ENCODE measurements around the gene MICALL1.

Gene MICALL1

DNA sequence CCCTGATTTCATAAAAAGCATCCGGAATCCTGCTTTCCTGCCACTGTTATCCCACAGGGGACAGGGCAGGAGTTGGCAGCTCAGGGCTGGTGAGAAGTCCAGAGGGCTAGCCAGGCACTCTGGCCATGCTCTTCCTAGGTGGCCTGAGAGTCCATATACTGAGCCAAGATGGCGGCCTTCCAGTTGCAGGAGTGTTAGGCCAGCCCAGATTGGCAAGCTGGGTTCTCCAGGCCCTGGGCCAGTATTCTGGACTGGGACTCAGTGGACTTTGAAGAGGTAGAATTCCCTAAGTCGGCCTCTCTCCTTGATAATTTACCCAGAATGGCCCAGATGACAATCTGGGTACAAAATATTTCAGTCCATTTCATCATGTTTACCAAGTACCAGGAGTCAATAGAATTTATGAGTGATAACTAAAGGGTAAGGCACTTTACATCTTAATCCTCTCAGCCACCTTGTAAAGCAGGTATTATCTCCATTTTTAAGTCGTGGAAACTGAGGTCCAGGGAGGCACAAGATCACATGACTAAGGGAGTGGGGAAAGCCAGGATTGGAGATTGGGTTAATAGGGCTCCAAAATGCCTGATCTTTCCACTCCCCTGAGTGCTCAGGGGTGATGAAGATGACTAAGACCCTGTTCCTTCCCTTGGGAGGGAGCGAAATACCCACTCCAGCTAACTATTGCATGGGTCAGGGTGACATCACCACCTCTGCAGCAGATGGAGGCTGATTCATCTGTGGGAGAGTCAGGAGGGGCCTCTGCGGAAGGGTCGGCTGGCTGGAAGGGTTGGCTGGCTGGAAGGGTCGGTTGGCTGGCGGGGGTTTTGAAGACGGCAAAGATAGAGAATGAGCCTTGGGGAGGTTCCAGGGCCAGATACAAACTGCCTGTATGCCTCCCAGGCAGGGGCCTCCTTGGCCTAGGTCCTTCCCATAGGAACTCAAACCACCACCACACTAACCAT, 1.2 kb upstream of the MICALL1 start:
- no peak for DNase-seq (ENCODE audit: low read depth, low spot score)

- no peak for DNase-seq (ENCODE audit: low read depth, low spot score)
Observed at GRCh38 chr22:37906364-37907008, 389 bp downstream of the MICALL1 start.

- no peak for DNase-seq (ENCODE audit: low read depth, low spot score)
Observed at GRCh38 chr22:37907036-37907954, 1.2 kb downstream of the MICALL1 start.

DNA sequence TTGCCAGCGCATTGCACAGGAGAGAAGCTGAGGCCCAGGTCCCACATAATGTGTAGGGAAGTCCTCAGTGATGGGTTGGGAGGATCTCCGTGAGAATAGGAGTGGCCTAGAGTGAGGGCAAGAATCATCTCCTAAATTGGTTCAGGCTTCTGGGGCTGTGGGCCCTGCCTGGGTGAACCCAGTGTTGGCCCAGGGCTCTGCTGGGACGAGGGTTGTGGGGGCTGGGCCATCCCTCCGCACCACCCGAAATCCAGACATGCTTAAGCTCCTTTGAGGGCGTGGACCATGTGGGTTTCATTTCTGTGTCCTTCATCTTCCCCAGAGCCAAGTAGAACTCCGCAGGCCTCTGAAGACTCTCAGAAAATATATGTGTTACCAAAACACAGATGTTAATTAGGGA, 3.7 kb downstream of the MICALL1 start:
- no peak for DNase-seq (ENCODE audit: low read depth, low spot score)

- DNase-seq (ENCODE audit: low read depth, low spot score): no peak
Observed at GRCh38 chr22:37910890-37911672, 5.0 kb downstream of the MICALL1 start.

- no peak for DNase-seq (ENCODE audit: low read depth, low spot score)
Observed at GRCh38 chr22:37911697-37912096, 5.6 kb downstream of the MICALL1 start.

GRCh38 chr22:37912171-37912570, 6.1 kb downstream of the MICALL1 start:
- DNase-seq (ENCODE audit: low read depth, low spot score): no peak

- DNase-seq (ENCODE audit: low read depth, low spot score): no peak
Observed at GRCh38 chr22:37913233-37913721, 7.2 kb downstream of the MICALL1 start.

DNA sequence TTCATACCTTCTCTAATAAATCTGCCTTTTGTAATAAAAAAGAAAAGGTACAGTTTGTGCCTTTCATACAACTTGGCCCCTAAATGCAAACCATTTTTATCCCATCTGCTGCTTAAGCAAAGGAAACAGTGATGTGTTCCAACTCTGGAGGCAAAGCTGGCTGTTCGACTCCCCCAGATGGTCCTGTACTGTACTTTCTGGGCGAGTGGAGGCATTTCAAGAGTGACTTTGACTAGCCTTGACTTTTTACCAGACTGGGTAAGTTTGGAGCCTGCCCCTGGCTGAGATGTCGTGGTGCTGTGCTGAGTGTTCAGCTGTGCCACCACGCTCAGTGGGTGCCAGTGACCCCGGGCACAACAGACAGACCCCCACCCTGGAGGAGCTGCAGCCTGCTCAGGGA, 10.2 kb downstream of the MICALL1 start:
- no peak for DNase-seq (ENCODE audit: low read depth, low spot score)

DNA sequence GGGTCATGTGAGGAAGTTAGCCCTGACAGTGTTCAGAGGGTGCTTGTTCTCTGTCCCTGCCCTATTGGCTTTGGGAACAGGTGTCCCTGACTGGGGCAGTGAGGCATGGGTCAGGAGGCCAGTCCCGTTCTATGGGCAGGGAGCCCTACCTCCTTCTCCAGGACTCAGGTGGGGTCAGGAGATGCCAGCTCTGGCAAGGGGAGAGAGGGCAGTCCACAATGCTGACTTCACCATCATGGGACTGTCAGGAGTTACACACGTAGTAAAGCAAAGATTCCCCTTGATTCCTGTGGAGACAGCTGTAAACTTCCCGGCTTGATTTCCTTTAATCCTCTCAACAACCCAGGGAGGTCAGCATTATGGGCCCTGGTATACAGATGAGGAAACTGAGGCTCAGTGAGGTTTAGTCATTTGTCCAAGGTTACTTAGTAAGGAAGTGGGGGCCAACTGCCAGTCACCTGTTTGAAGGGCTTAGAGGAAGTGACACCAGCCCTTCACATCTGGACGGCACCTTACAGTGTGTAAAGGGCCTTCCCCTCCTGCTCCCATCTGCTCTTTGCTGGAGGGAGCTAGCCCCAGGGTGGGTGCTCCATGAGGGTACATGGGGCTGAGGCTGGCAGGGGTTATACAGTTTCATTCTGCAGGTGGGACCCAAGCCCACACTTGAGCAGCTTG, 11.9 kb downstream of the MICALL1 start:
- no peak for DNase-seq (ENCODE audit: low read depth, low spot score)

DNA sequence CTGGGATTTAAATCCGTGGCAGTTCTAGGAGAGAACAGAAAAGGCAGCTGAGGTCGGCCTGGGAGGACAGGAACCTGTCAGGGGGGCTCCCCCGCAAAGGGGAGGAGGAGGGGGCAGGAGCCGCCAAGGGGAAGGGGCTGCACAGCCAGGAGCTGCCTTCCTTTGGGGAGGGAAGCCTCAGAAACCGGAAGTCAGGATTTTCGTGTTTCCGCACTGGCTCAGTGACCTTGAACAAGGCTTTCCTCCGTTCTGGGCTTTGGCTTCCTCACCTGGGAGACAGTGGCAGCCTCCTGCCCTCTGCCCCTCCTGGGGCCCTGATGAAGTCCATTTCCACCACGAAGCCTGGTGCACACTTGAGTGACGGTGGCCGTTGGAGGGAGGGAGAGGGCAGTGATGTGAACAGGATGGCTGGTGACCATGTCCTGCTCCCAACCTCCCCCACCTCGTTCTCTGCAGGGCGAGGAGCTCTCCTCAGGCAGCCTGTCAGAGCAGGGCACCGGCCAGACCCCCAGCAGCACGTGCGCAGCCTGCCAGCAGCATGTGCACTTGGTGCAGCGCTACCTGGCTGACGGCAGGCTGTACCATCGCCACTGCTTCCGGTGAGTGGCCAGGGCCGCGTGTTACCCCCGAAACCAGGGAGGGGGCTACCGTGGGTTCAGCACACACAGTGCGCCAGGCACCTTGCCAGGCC, 12.6 kb downstream of the MICALL1 start:
- DNase-seq (ENCODE audit: low read depth, low spot score): no peak

DNA sequence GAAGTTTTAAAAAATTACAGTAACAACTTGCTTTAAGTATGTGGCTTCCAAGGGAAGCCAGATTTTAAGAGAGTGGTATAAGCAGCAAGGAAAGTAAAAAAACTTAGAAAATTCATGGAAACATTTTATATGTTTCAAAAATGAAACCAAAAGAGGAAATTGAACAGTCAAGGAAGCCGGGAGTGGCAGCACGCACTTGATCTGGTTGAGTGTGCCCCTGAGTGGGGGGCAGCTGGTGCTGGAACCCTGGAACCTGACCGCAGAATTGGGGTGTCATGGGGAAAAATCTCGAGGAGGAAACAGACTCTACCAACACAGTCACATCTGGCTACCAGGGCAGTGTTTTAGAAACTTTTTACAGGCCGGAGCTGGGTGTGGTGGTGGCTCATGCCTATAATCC, 14.0 kb downstream of the MICALL1 start:
- DNase-seq (ENCODE audit: low read depth, low spot score): no peak

- DNase-seq (ENCODE audit: low read depth, low spot score): no peak
Observed at GRCh38 chr22:37922191-37922590, 16.1 kb downstream of the MICALL1 start.

- no peak for DNase-seq (ENCODE audit: low read depth, low spot score)
Observed at GRCh38 chr22:37923927-37924326, 17.8 kb downstream of the MICALL1 start.

DNA sequence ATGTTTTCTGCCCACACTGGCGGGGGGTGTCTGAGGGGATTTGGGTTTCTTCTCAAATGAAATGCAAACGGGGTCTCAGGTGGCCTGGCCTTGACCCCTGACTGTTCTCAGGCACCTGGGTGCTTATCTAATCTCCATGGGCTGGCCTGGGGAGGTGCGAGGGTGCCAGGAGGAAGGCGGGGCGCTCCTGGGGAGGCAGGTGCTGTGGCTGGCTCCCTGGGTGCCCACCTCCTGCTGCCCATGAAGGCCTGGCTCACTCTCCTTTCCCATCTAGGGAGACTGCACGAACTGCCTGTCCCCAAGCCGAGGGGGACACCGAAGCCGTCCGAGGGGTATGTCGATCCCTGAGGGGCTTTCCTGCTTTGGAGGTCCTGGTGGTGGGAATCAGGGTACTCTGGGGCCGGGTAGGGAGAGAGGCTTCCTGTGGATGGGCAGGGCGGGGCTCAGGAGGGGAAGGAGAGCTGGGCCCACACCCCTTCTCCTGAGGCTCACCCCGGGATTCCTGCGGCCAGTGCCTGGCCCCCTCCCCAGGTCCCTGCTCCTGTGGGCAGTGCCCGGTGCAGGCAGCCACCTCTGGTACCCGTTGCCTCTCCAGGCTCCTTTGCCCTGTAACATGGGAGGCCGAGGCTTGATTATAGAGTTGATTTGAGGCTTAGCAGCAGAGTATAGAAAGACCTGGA, 18.4 kb downstream of the MICALL1 start:
- no peak for DNase-seq (ENCODE audit: low read depth, low spot score)

DNA sequence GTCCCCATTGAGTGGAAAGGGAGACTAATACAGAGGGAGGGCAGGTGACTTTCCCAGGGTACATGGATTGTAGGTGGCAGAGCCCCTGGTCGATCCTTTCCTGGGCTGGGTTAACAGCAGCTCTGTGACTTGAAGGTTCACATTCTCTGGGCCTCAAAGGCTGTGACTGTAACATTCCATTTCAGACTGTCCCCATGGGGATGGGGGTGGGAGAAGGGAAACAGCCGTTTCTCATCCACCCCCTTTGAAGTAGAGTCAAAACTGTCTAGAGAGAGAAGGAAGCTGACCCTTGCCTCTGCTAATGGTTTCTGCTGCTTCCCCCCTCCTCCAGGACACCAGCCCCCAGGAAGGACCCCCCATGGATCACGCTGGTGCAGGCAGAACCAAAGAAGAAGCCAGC, 19.2 kb downstream of the MICALL1 start:
- no peak for DNase-seq (ENCODE audit: low read depth, low spot score)

GRCh38 chr22:37925767-37926166, 19.7 kb downstream of the MICALL1 start:
- no peak for DNase-seq (ENCODE audit: low read depth, low spot score)

GRCh38 chr22:37926358-37926757, 20.3 kb downstream of the MICALL1 start:
- DNase-seq (ENCODE audit: low read depth, low spot score): no peak

All from activated naive CD8-positive, alpha-beta T cell treated with anti-CD3 and anti-CD28 coated beads, Interleukin-2, amount 50 U/mL, for 16 hours (primary cell).